GM12878 (cell line): ENCODE results near the gene PRSS1. TPM values are rescaled to one million over a fixed set of nuclear protein-coding genes. Genes with fewer than 3 reads are reported as not detected.

Source experiments
- ATAC-seq: fragments of 200-7000 bp; cut with Tn5 transposase; 3 replicates; pipeline ENCODE4 v1.9.1; 2020; ENCODE audit warnings: mild to moderate bottlenecking, moderate library complexity
- BruUV-seq: library from RNA; stranded (reverse); fragments of 400-500 nt; replicated peaks from 2 replicates; lab custom pipeline; 2021; lab: Mats Ljungman, UMichigan
- CTCF ChIA-PET: fragments of 300-600 bp; sonication (Branson Sonifier 250); formaldehyde crosslinking; extraction: SDS; loops from one replicate; lab custom pipeline; 2021; ENCODE audit warnings: inconsistent platforms; lab: Yijun Ruan, JAX
- POLR2A ChIA-PET: fragments of 350-600 bp; formaldehyde crosslinking; extraction: SDS; loops from one replicate; lab custom pipeline; 2021; ENCODE audit warnings: inconsistent platforms; lab: Charles Lee
- RAD21 ChIA-PET: fragments of 300-600 bp; sonication (Branson Sonifier 250); formaldehyde crosslinking; loops from one replicate; lab custom pipeline; 2023; ENCODE audit warnings: antibody characterized with exemption; ENCODE audit not compliant: unreplicated experiment; lab: Charles Lee
- SMC1A ChIA-PET: fragments of 300-600 bp; sonication (Branson Sonifier 250); formaldehyde crosslinking; loops from one replicate; lab custom pipeline; 2023; ENCODE audit not compliant: unreplicated experiment, uncharacterized antibody; lab: Charles Lee
- DNase-seq: peaks from one replicate; pipeline ENCODE4 v3.0.0-alpha.2; 2011; ENCODE audit warnings: low read depth, low spot score
- FAIRE-seq: peaks from 3 replicates; lab custom pipeline; 2011; peaks lifted over from hg19 to GRCh38; lab: Jason Lieb, UNC
- H2AFZ ChIP-seq: 2 replicates; pipeline ENCODE4 v1.6.0; 2011; ENCODE audit warnings: low read depth, low read length, control low read depth; ENCODE audit not compliant: control insufficient read depth
- H3K27ac ChIP-seq: 2 replicates; pipeline ENCODE4 v1.5.1; 2011; ENCODE audit warnings: control low read depth; ENCODE audit not compliant: control insufficient read depth, insufficient read depth
- H3K27me3 ChIP-seq, 2 experiments: replicated peaks in 1 of 2; 2 replicates each; pipeline versions ENCODE4 v1.6.0 to v1.6.1; 2011; ENCODE audit warnings: low read length in 1 of 2; ENCODE audit not compliant: control insufficient read depth in 2 of 2, insufficient read depth in 2 of 2
- H3K36me3 ChIP-seq, 2 experiments: 2 replicates each; pipeline ENCODE4 v1.5.1; 2011; ENCODE audit warnings: low read length in 1 of 2; ENCODE audit not compliant: control insufficient read depth in 2 of 2, insufficient read depth in 2 of 2
- H3K4me1 ChIP-seq: 2 replicates; pipeline ENCODE4 v1.6.1; 2011; ENCODE audit warnings: mild to moderate bottlenecking, low read length, moderate library complexity, mixed read lengths; ENCODE audit not compliant: control insufficient read depth, insufficient read depth
- H3K4me2 ChIP-seq: 2 replicates; pipeline ENCODE4 v1.6.0; 2011; ENCODE audit warnings: control low read depth; ENCODE audit not compliant: control insufficient read depth, insufficient read depth
- H3K4me3 ChIP-seq: fragments of 200-600 bp; sonication (generic); 2 replicates; pipeline ENCODE4 v1.5.1; 2016
- H3K79me2 ChIP-seq: 2 replicates; pipeline ENCODE4 v1.6.0; 2011; ENCODE audit warnings: low read length; ENCODE audit not compliant: control insufficient read depth, insufficient read depth
- H3K9ac ChIP-seq: 2 replicates; pipeline ENCODE4 v1.8.0; 2011; ENCODE audit warnings: low read length, control low read depth, mixed read lengths; ENCODE audit not compliant: control insufficient read depth, insufficient read depth
- H3K9me3 ChIP-seq: replicated peaks from 3 replicates; pipeline ENCODE4 v1.5.1; 2011; ENCODE audit warnings: mild to moderate bottlenecking, low read length; ENCODE audit not compliant: control insufficient read depth, insufficient read depth
- H4K20me1 ChIP-seq: 2 replicates; pipeline ENCODE4 v1.6.0; 2011; ENCODE audit not compliant: control insufficient read depth, insufficient read depth
- CEBPB ChIP-seq, 2 experiments: fragments of 150-350 bp in 1 of 2; IDR thresholded peaks; 2 replicates each; pipeline ENCODE4 v1.6.1; 2012 to 2014; ENCODE audit warnings: low read depth in 2 of 2, low read length in 2 of 2, borderline replicate concordance in 1 of 2, inconsistent platforms in 1 of 2
- E2F4 ChIP-seq: IDR thresholded peaks from 2 replicates; pipeline ENCODE4 v1.6.1; 2012; ENCODE audit warnings: low read depth, low read length, improper control_type of control experiment
- FOXK2 ChIP-seq: fragments of 450-650 bp; IDR thresholded peaks from 2 replicates; pipeline ENCODE4 v1.6.1; 2017; ENCODE audit warnings: mild to moderate bottlenecking, moderate library complexity
- GATAD2B ChIP-seq: fragments of 450-650 bp; conservative IDR thresholded peaks from 2 replicates; pipeline ENCODE4 v1.6.1; 2017; ENCODE audit warnings: low read depth, mild to moderate bottlenecking, moderate library complexity
- IKZF1 ChIP-seq: fragments of 450-650 bp; conservative IDR thresholded peaks from 2 replicates; pipeline ENCODE4 v1.6.1; 2017; ENCODE audit warnings: antibody characterized with exemption, mild to moderate bottlenecking
- IRF3 ChIP-seq: fragments of 450-650 bp; IDR thresholded peaks from 2 replicates; pipeline ENCODE4 v1.6.1; 2014; ENCODE audit warnings: mild to moderate bottlenecking
- NFIC ChIP-seq: IDR thresholded peaks from 2 replicates; pipeline ENCODE4 v1.6.1; 2012; ENCODE audit warnings: low read depth, mild to moderate bottlenecking, inconsistent platforms, low read length, moderate library complexity
- NFYB ChIP-seq: IDR thresholded peaks from 2 replicates; pipeline ENCODE4 v1.6.1; 2011; ENCODE audit warnings: low read depth, mild to moderate bottlenecking, low read length, improper control_type of control experiment, moderate library complexity; ENCODE audit not compliant: insufficient read depth
- PAX5 ChIP-seq: IDR thresholded peaks from 2 replicates; pipeline ENCODE4 v1.6.1; 2011; ENCODE audit warnings: low read depth, low read length, borderline replicate concordance
- PAX8 ChIP-seq: fragments of 450-650 bp; IDR thresholded peaks from 2 replicates; pipeline ENCODE4 v1.6.1; 2017; ENCODE audit warnings: mild to moderate bottlenecking, moderate library complexity
- PRDM15 ChIP-seq: fragments of 450-650 bp; formaldehyde crosslinking; IDR thresholded peaks from 2 replicates; pipeline ENCODE4 v1.4.0; 2020; ENCODE audit warnings: mild to moderate bottlenecking, moderate library complexity
- SMARCA5 ChIP-seq: fragments of 450-650 bp; IDR thresholded peaks from 2 replicates; pipeline ENCODE4 v1.6.1; 2017; ENCODE audit warnings: mild to moderate bottlenecking
- SP1 ChIP-seq: IDR thresholded peaks from one replicate; pipeline ENCODE4 v1.6.1; 2011; ENCODE audit warnings: low read depth, low read length
- SUPT20H ChIP-seq: IDR thresholded peaks from 2 replicates; pipeline ENCODE4 v1.6.1; 2011; ENCODE audit warnings: low read depth, mild to moderate bottlenecking, low read length, moderate library complexity, borderline replicate concordance; ENCODE audit not compliant: control insufficient read depth
- TCF12 ChIP-seq: IDR thresholded peaks from 2 replicates; pipeline ENCODE4 v1.6.1; 2011; ENCODE audit warnings: low read depth, mild to moderate bottlenecking, low read length
- ZBTB33 ChIP-seq: fragments of 450-650 bp; IDR thresholded peaks from 2 replicates; pipeline ENCODE4 v1.6.1; 2017; ENCODE audit warnings: mild to moderate bottlenecking
- ZNF384 ChIP-seq: IDR thresholded peaks from 2 replicates; pipeline ENCODE4 v1.6.1; 2012; ENCODE audit warnings: low read depth, mild to moderate bottlenecking, low read length, improper control_type of control experiment, borderline replicate concordance
- WGBS: methylation state at CpG from one replicate; pipeline ENCODE4 v1.1.6; 2016; ENCODE audit warnings: low lambda C conversion rate; ENCODE audit not compliant: insufficient replicate concordance, insufficient coverage; ENCODE audit errors: missing lambda C conversion rate; 5-methylcytosine and 5-hydroxymethylcytosine counted together
- in situ Hi-C: fragments of 300-500 bp; cut with MboI; formaldehyde crosslinking; loops from 9 replicates; pipeline ENCODE4 v1.14.3; 2018; ENCODE audit warnings: mixed read lengths
- intact Hi-C: fragments of 100-400 bp; cut with micrococcal nuclease; formaldehyde crosslinking; loops from one replicate; pipeline ENCODE4 v1.14.2; 2022; ENCODE audit not compliant: unreplicated experiment
- polyA plus RNA-seq, 11 experiments: library from polyadenylated mRNA; depleted of rRNA in 4 of 11; unstranded in 6 of 11; stranded (reverse) in 5 of 11; fragments of >200 nt; fragmentation: Nextera tagmentation in 4 of 11; fragmentation: Illumina TruSeq in 1 of 11; extraction: Ambion mirVana in 4 of 11; extraction: Trizol in 1 of 11; gene quantifications; 1 replicate in 1 of 11; 2 replicates in 10 of 11; pipeline versions ENCODE4 v1.2.1 to v1.2.3, GENCODE V29; 2011 to 2016; ENCODE audit warnings: inconsistent platforms in 2 of 11, missing spikeins in 2 of 11, low read depth in 1 of 11
- total RNA-seq, 4 experiments: library from RNA; depleted of rRNA in 3 of 4; stranded (reverse); fragments of >200 nt in 3 of 4; fragmentation: Illumina TruSeq in 1 of 4; extraction: Trizol in 1 of 4; gene quantifications; 2 replicates each; pipeline versions ENCODE4 v1.2.1 to v1.2.3, GENCODE V29; 2013 to 2021

PRSS1 gene
- total and polyA plus RNA-seq, 10 of the 15 experiments (the other 5 are each of a cell fraction or from before 2014, with no cell fraction given) = 11.9 TPM; not detected in 9

- ATAC-seq (peak; percentile 89), DNase-seq (peak; percentile 73), FAIRE-seq (no peak)
- intact Hi-C loops (no loop called here), in situ Hi-C loops (no loop called here)
- no TSS peak for BruUV-seq
- peak overlapping the region; percentile 57 for H3K4me2 ChIP-seq
- no peaks in the 10 kb centered on the region for H3K27me3 ChIP-seq
- H3K9ac ChIP-seq = no peak overlapping the region
- no peaks in the 10 kb centered on the region for H4K20me1 ChIP-seq
- ChIA-PET CTCF (interaction anchor here (0.7 to 6.0 kb wide), 11 partner anchors 11 to 139 kb away, joined by 3 to 53 read pairs (median 5); no protein-coding TSS in a partner anchor), POLR2A (interaction anchor here (0.7 to 2.4 kb wide), 7 partner anchors 10 to 61 kb away, joined by 3 to 18 read pairs (median 3); no protein-coding TSS in a partner anchor), SMC1A (interaction anchor here (0.6 to 5.3 kb wide), 13 partner anchors 10 to 1363 kb away, joined by 3 to 44 read pairs (median 3); no protein-coding TSS in a partner anchor), RAD21 (interaction anchor here (0.7 to 7.3 kb wide), 14 partner anchors 12 to 187 kb away, joined by 3 to 118 read pairs (median 4); partner anchors contain the start of gene PRSS1)
- no peak overlapping the region for H3K27ac ChIP-seq
- H2AFZ ChIP-seq = no peak overlapping the region
- no peak overlapping the region for H3K4me3 ChIP-seq
- H3K36me3 ChIP-seq = no peaks in the 10 kb centered on the region
- 1% methylated on average over 5 of the region's 5 CpGs for WGBS
- no peaks in the 10 kb centered on the region for H3K9me3 ChIP-seq
- H3K4me1 ChIP-seq = peaks cover 19% of the 10 kb centered on the region
- H3K79me2 ChIP-seq = no peaks in the 10 kb centered on the region
- TF ChIP-seq ZBTB33 = no peak
- no peak for TF ChIP-seq IRF3
- TF ChIP-seq ZNF384 = no peak
- TF ChIP-seq PRDM15 = no peak
- peak; percentile 87; the same call in 1 of the 2 replicates for TF ChIP-seq PAX5
- TF ChIP-seq SMARCA5 = no peak
- TF ChIP-seq E2F4 = no peak
- TF ChIP-seq NFIC = peak; percentile 38; the same call in 1 of the 2 replicates
- peak; percentile 60 for TF ChIP-seq IKZF1
- TF ChIP-seq TCF12 = peak; percentile 67; the same call in 1 of the 2 replicates
- TF ChIP-seq SUPT20H = no peak
- TF ChIP-seq PAX8 = peak; percentile 92
- no peak for TF ChIP-seq NFYB
- no peak for TF ChIP-seq FOXK2
- no peak for TF ChIP-seq SP1
- no peak for TF ChIP-seq CEBPB (IDR thresholded peaks at IDR 0.05; ENCODE audit: borderline replicate concordance in 1 of 2, low read depth in 2 of 2, low read length in 2 of 2)
- TF ChIP-seq GATAD2B = no peak
Measured at GRCh38 chr7:142771353-142771723, 22.1 kb downstream of the PRSS1 start.
